ENCODE results near the gene TPRA1. TPM values are rescaled to one million over a fixed set of nuclear protein-coding genes. Genes with fewer than 3 reads are reported as not detected.

Gene TPRA1
- total and polyA plus RNA-seq, 9 of the 15 experiments (the other 6 are each of a cell fraction or from before 2014, with no cell fraction given): 0.66 to 21.5 (median 11.1) TPM

DNA sequence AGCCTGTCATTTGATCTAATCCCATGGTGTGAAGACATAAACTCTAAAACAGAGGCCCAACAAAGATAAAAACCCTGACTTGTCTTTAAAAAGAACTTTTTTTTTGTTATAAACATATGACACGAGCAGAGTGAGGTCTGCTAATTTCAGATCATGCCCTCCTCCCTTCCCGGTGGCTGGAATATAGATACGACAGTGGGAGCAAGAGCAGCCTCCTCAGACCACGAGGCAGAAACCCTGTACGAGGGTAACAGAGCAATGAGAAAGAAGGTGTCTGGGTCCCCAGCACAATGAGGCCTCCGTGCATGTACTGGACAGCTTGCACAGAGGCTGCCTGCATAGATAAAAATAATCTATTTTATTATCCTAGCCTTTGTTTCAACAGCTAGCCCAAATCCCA lies 5.8 kb downstream of the TPRA1 start:
- intact Hi-C loops (cut with micrococcal nuclease): no loop called here
- H3K4me2 ChIP-seq (ENCODE audit: insufficient read depth, low read length): no peak overlapping the region
- no peak overlapping the region for H3K4me3 ChIP-seq
- 24% methylated on average over 6 of the region's 6 CpGs for WGBS (ENCODE audit: insufficient coverage, low coverage, missing lambda C conversion rate)
- ChIA-PET CTCF (ENCODE audit: low intra/inter-chr PET ratio) (no interaction called here), POLR2A (interaction anchor here (0.8 to 2.5 kb wide), 4 partner anchors 9 to 231 kb away, joined by 3 to 9 read pairs (median 6); partner anchors contain the start of gene MCM2)
- H3K27me3 ChIP-seq (ENCODE audit: control insufficient read depth in 2 of 2, insufficient read depth in 2 of 2, low read length in 2 of 2): no peaks in the 10 kb centered on the region
- FAIRE-seq: no peak
- peaks cover under 1% of the 10 kb centered on the region; the same call in 1 of the 3 replicates for H3K36me3 ChIP-seq (ENCODE audit: control insufficient read depth, insufficient read depth, low read length)
- no peak overlapping the region for H3K9ac ChIP-seq (ENCODE audit: insufficient read depth in 1 of 2, low read depth in 2 of 2, low read length in 2 of 2)
- no peak overlapping the region for H2AFZ ChIP-seq (ENCODE audit: low read depth, low read length)
- peaks cover 53% of the 10 kb centered on the region for H3K79me2 ChIP-seq (ENCODE audit: control insufficient read depth, insufficient read depth, low read length)
- no peak for DNase-seq (ENCODE audit: extremely low read depth in 1 of 4, low spot score in 3 of 4)
- no peak for ATAC-seq
- H4K20me1 ChIP-seq (replicated peaks; ENCODE audit: control insufficient read depth, insufficient read depth, low read length): peaks cover 12% of the 10 kb centered on the region
- H3K27ac ChIP-seq (ENCODE audit: extremely low read depth, low read depth, low read length): no peak overlapping the region
- H3K9me3 ChIP-seq (replicated peaks; ENCODE audit: control insufficient read depth, insufficient read depth, low read depth, low read length): no peaks in the 10 kb centered on the region
- H3K4me1 ChIP-seq (replicated peaks in 1 of 2; ENCODE audit: control insufficient read depth in 2 of 2, insufficient read depth in 2 of 2, low read length in 2 of 2): peaks cover 32 to 46% of the 10 kb centered on the region in 2 experiments; a peak in 4 of 5 replicates
- TF ChIP-seq ATF7 (IDR thresholded peaks at IDR 0.05) (no peak), HNRNPL (IDR thresholded peaks at IDR 0.05; ENCODE audit: low read depth, low read length) (no peak), PTBP1 (IDR thresholded peaks at IDR 0.05; ENCODE audit: low read depth, low read length) (peak; percentile 38; the same call in 1 of the 2 replicates), SMARCA5 (IDR thresholded peaks at IDR 0.05) (peak; percentile 17; the same call in 1 of the 2 replicates), ZNF232 (CRISPR knock-in tag; IDR thresholded peaks at IDR 0.05) (no peak), L3MBTL2 (IDR thresholded peaks at IDR 0.05) (peak; percentile 22; the same call in 1 of the 2 replicates), RBM25 (IDR thresholded peaks at IDR 0.05; ENCODE audit: low read depth, low read length, severe bottlenecking) (peak; percentile 65), HLTF (IDR thresholded peaks at IDR 0.05) (peak; percentile 56; the same call in 1 of the 2 replicates)
- TF ChIP-seq, protein P1, sequence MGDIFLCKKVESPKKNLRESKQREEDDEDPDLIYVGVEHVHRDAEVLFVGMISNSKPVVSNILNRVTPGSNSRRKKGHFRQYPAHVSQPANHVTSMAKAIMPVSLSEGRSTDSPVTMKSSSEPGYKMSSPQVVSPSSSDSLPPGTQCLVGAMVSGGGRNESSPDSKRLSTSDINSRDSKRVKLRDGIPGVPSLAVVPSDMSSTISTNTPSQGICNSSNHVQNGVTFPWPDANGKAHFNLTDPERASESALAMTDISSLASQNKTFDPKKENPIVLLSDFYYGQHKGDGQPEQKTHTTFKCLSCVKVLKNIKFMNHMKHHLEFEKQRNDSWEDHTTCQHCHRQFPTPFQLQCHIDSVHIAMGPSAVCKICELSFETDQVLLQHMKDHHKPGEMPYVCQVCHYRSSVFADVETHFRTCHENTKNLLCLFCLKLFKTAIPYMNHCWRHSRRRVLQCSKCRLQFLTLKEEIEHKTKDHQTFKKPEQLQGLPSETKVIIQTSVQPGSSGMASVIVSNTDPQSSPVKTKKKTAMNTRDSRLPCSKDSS (IDR thresholded peaks at IDR 0.05; ENCODE audit: low read depth, partially characterized antibody): no peak
- in situ Hi-C loops (cut with MboI): no loop called here
- BruUV-seq (replicated peaks): no TSS peak
- peaks cover 4% of the 10 kb centered on the region for H3K9me1 ChIP-seq (ENCODE audit: control insufficient read depth, insufficient read depth, low read length)
